Choroid plexus epithelial cell (primary cell): ENCODE data around the gene SLC6A3.

Source experiments
- DNase-seq: peaks from one replicate; pipeline ENCODE4 v3.0.0-alpha.2; 2010; ENCODE audit warnings: low read depth
- H3K4me3 ChIP-seq: 2 replicates; pipeline ENCODE4 v1.5.1; 2011; ENCODE audit warnings: low read depth, mild to moderate bottlenecking, control low read depth, low read length, moderate library complexity
- TF ChIP-seq, protein P1 (sequence below): conservative IDR thresholded peaks from 2 replicates; pipeline ENCODE4 v1.5.1; 2011; ENCODE audit warnings: low read depth, mild to moderate bottlenecking, control low read depth, inconsistent platforms, low read length, moderate library complexity

The SLC6A3 gene

DNA sequence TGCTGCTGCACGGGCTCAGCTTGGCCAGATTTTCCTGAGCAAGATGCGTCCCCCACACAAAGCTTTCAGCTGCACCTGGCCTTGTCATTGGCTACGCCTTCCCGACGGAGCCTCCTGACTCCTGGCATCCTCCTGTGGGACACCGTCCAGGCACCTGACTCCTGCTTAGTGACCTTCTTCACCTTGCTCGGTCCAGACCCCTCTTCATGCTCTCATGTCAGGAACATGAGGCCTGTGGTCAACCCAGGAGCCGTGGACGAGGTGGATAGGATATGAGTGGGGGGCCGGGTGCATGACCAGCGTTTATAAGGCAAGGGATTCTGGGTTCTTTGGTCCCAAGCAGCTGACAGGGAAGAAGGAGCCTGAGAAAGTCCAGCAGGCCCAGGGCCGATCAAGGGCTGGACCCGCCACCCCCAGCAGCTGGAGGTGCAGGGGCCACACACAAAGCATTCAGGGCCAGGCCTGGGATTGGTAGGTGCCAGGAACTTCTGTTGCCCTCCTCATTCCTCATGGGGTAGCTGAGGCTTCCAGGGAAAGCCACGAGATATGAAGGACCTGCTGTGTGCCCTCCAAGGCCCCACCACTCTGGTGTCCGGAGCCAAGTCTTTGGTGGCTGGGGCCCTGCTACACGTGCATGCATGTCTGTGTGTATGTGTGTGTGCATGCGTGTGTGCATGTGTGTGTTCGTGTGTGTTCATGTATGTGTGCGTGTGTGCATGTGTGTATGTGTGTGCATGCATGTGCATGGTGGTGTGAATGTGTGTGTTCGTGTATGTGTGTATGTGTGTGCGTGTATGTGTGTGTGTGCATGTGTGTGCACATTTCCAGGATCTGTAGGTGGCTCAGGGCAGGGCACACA, 34.9 kb downstream of the SLC6A3 start:
- DNase-seq = no peak
- TF ChIP-seq, protein P1, sequence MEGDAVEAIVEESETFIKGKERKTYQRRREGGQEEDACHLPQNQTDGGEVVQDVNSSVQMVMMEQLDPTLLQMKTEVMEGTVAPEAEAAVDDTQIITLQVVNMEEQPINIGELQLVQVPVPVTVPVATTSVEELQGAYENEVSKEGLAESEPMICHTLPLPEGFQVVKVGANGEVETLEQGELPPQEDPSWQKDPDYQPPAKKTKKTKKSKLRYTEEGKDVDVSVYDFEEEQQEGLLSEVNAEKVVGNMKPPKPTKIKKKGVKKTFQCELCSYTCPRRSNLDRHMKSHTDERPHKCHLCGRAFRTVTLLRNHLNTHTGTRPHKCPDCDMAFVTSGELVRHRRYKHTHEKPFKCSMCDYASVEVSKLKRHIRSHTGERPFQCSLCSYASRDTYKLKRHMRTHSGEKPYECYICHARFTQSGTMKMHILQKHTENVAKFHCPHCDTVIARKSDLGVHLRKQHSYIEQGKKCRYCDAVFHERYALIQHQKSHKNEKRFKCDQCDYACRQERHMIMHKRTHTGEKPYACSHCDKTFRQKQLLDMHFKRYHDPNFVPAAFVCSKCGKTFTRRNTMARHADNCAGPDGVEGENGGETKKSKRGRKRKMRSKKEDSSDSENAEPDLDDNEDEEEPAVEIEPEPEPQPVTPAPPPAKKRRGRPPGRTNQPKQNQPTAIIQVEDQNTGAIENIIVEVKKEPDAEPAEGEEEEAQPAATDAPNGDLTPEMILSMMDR = no peak
- H3K4me3 ChIP-seq = no peak overlapping the region

DNA sequence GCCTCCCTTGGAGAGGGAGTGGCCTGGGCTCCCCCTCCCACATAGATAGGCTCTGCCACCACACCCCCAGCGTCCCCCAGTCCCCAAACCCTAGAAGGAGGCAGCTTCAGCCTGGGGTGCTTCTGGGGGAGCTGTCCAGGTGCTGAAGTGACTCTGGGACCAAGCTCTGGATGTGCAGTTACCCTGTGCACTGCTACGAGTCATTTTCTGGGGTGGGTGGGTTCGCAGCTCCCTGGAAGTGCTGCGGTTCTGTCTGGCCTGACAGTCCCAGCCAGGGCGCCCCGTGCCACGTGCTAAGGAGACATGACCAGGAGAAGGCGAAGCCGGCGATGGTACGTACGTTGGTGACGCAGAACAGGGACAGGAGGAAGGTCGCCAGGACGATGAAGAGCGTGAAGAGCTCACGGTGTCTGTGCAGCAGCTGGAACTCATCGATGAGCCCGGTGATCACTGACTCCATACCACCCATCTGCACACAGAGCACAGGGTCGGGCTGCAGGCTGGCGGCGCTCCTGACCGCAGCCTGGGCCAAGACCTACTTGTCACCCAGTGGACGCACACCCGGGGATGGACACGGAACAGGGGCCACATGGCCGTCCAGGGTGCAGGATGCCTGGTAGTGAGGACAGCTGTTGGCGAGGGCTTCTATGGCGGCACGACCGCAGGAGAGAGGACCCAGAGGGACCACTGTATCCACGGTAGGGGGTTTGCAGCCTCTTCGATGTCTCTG, 35.7 kb downstream of the SLC6A3 start:
- H3K4me3 ChIP-seq = no peak overlapping the region
- DNase-seq = peak; percentile 30
- TF ChIP-seq, protein P1 = no peak

GRCh38 chr5:1406681-1407640, 38.3 kb downstream of the SLC6A3 start:
- H3K4me3 ChIP-seq = no peak overlapping the region
- TF ChIP-seq, protein P1 = no peak
- no peak for DNase-seq

GRCh38 chr5:1405539-1406530, 39.4 kb downstream of the SLC6A3 start:
- no peak overlapping the region for H3K4me3 ChIP-seq
- TF ChIP-seq, protein P1 = no peak
- no peak for DNase-seq

DNA sequence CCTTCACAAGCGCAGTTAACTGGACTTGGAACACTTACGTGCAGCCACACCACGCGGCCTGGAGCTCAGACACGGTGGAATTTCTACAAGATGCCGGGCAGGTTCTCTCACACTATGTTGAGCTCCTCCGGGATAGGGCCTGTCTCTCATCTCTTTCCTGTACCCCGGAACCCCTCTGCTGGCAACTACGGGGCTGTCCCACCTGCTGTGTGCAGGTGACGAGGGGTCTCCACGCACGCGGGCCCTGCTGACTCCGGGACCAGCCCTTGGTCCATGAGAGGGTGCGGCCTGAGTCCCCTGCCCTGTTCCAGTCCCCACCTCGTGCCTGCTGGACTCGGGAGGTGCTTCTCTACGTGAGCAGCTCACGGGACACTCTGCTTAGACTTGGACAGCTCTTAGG, 40.1 kb downstream of the SLC6A3 start:
- no peak overlapping the region for H3K4me3 ChIP-seq
- TF ChIP-seq, protein P1 = no peak
- DNase-seq = no peak
